Panc1 (cell line): ENCODE measurements around the gene TECPR1. TPM values are rescaled to one million over a fixed set of nuclear protein-coding genes. Genes with fewer than 3 reads are reported as not detected.
"Not testable (repeated sequence)": the region's sequence is repeated elsewhere in the genome, so short reads cannot be mapped to it uniquely, and the experiment has no call there.

Source experiments
- ATAC-seq: fragments of 200-7000 bp; cut with Tn5 transposase; 2 replicates; pipeline ENCODE4 v1.9.1; 2020; ENCODE audit warnings: mild to moderate bottlenecking, moderate library complexity
- BruUV-seq: library from RNA; stranded (reverse); fragments of 400-500 nt; replicated peaks from 2 replicates; lab custom pipeline; 2021; lab: Mats Ljungman, UMichigan
- CTCF ChIA-PET: fragments of 300-600 bp; sonication (Branson Sonifier 250); formaldehyde crosslinking; loops from one replicate; lab custom pipeline; 2022; ENCODE audit warnings: antibody characterized with exemption; lab: Charles Lee
- POLR2A ChIA-PET: fragments of 300-600 bp; sonication (Branson Sonifier 250); formaldehyde crosslinking; loops from one replicate; lab custom pipeline; 2022; ENCODE audit warnings: antibody characterized with exemption; lab: Charles Lee
- DNase-seq: peaks from one replicate; pipeline ENCODE4 v3.0.0-alpha.2; 2010; ENCODE audit warnings: low read depth, low spot score
- H3K27ac ChIP-seq: 2 replicates; pipeline ENCODE4 v1.5.1; 2011; ENCODE audit warnings: mild to moderate bottlenecking, low read length, inconsistent platforms
- H3K27me3 ChIP-seq: fragments of 200-500 bp; sonication (Bioruptor generic); 2 replicates; pipeline ENCODE4 v1.6.0; 2014; ENCODE audit warnings: low read length, inconsistent platforms; ENCODE audit not compliant: control insufficient read depth, insufficient read depth
- H3K36me3 ChIP-seq: fragments of 200-500 bp; sonication (Bioruptor generic); 2 replicates; pipeline ENCODE4 v1.5.1; 2014; ENCODE audit warnings: inconsistent platforms, mild to moderate bottlenecking, low read length, moderate library complexity; ENCODE audit not compliant: control insufficient read depth, insufficient read depth
- H3K4me1 ChIP-seq: 2 replicates; pipeline ENCODE4 v1.5.1; 2011; ENCODE audit warnings: inconsistent platforms, mild to moderate bottlenecking, low read length, moderate library complexity; ENCODE audit not compliant: control insufficient read depth, insufficient read depth
- H3K4me3 ChIP-seq, 2 experiments: 2 replicates each; pipeline ENCODE4 v1.5.1; 2011 to 2012; ENCODE audit warnings: low read depth in 2 of 2, low read length in 2 of 2, mild to moderate bottlenecking in 2 of 2, inconsistent platforms in 1 of 2, moderate library complexity in 1 of 2
- H3K9me3 ChIP-seq: fragments of 200-500 bp; sonication (Bioruptor generic); 2 replicates; pipeline ENCODE4 v1.5.1; 2014; ENCODE audit warnings: low read depth, mild to moderate bottlenecking, inconsistent platforms, low read length, moderate library complexity; ENCODE audit not compliant: control insufficient read depth, insufficient read depth
- POLR2AphosphoS5 ChIP-seq: IDR thresholded peaks from 2 replicates; pipeline ENCODE4 v1.6.1; 2012; ENCODE audit warnings: mild to moderate bottlenecking, low read depth, low read length, moderate library complexity
- SIN3A ChIP-seq: IDR thresholded peaks from 2 replicates; pipeline ENCODE4 v1.6.1; 2012; ENCODE audit warnings: low read depth, mild to moderate bottlenecking, low read length, moderate library complexity, borderline replicate concordance; ENCODE audit not compliant: insufficient read depth
- TCF7L2 ChIP-seq: IDR thresholded peaks from 2 replicates; pipeline ENCODE4 v1.6.1; 2011; ENCODE audit warnings: mild to moderate bottlenecking, low read depth, low read length, inconsistent platforms
- in situ Hi-C: cut with HindIII; loops from 2 replicates; pipeline ENCODE4 v1.10.0; 2016; ENCODE audit warnings: low sequenced_read_pairs, low pct_unique_long_range_greater_than_20kb
- intact Hi-C: fragments of 100-400 bp; cut with micrococcal nuclease; formaldehyde crosslinking; loops from one replicate; pipeline ENCODE4 v1.10.0; 2022; ENCODE audit not compliant: unreplicated experiment
- total RNA-seq: library from RNA; stranded (reverse); gene quantifications from one replicate; pipeline ENCODE4 v1.2.1, GENCODE V29; 2021; ENCODE audit not compliant: unreplicated experiment
- TF ChIP-seq, protein P1 (sequence below): fragments of 450-650 bp; IDR thresholded peaks from 2 replicates; pipeline ENCODE4 v1.5.1; 2017; ENCODE audit warnings: mild to moderate bottlenecking
- TF ChIP-seq, protein P2 (sequence below), 2 experiments: IDR thresholded peaks; 2 replicates each; pipeline ENCODE4 v1.6.1; 2011 to 2012; ENCODE audit warnings: low read depth in 2 of 2, control low read depth in 1 of 2, low read length in 1 of 2, mild to moderate bottlenecking in 1 of 2, moderate library complexity in 1 of 2; ENCODE audit not compliant: insufficient read depth in 1 of 2

TECPR1 gene
- total RNA-seq, 1 experiment from 2014 or later = 21.0 TPM

DNA sequence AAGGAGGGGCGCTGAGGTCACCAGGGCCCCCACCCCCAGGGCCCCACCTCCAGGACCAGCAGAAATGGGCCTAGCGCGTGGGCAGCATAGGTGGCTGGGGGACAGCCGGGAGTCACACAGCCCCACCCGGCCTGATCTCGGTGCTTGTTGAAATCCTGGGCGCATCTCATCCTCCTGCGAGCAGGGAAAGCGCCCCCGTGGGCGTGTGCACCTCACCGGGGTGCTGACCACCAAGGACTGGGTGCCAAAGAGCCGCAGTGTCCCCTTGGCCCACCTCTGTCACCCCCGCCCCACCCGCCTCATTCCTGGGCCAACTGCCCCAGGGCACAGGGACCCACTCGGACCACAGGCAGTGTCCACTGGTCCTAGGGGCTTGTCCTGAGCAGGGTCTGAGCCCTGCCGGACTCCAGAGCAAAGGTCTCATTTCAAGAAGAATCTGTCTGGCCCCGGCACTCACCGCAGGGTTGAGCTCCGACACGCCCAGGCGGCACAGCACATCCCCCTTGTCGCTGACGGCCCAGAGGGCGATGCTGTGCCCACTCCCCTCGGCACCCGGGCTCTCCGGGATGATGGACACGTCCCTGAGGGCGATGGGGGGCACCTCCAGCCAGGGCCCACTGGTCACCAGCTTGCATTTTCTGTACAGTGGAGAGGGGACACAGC is 29.4 kb downstream of the TECPR1 start:
- H3K27ac ChIP-seq = no peak overlapping the region
- DNase-seq (no peak), ATAC-seq (no peak)
- TF ChIP-seq POLR2AphosphoS5 (no peak), SIN3A (no peak), TCF7L2 (no peak)
- TF ChIP-seq, protein P1, sequence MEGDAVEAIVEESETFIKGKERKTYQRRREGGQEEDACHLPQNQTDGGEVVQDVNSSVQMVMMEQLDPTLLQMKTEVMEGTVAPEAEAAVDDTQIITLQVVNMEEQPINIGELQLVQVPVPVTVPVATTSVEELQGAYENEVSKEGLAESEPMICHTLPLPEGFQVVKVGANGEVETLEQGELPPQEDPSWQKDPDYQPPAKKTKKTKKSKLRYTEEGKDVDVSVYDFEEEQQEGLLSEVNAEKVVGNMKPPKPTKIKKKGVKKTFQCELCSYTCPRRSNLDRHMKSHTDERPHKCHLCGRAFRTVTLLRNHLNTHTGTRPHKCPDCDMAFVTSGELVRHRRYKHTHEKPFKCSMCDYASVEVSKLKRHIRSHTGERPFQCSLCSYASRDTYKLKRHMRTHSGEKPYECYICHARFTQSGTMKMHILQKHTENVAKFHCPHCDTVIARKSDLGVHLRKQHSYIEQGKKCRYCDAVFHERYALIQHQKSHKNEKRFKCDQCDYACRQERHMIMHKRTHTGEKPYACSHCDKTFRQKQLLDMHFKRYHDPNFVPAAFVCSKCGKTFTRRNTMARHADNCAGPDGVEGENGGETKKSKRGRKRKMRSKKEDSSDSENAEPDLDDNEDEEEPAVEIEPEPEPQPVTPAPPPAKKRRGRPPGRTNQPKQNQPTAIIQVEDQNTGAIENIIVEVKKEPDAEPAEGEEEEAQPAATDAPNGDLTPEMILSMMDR = no peak
- TF ChIP-seq, protein P2, sequence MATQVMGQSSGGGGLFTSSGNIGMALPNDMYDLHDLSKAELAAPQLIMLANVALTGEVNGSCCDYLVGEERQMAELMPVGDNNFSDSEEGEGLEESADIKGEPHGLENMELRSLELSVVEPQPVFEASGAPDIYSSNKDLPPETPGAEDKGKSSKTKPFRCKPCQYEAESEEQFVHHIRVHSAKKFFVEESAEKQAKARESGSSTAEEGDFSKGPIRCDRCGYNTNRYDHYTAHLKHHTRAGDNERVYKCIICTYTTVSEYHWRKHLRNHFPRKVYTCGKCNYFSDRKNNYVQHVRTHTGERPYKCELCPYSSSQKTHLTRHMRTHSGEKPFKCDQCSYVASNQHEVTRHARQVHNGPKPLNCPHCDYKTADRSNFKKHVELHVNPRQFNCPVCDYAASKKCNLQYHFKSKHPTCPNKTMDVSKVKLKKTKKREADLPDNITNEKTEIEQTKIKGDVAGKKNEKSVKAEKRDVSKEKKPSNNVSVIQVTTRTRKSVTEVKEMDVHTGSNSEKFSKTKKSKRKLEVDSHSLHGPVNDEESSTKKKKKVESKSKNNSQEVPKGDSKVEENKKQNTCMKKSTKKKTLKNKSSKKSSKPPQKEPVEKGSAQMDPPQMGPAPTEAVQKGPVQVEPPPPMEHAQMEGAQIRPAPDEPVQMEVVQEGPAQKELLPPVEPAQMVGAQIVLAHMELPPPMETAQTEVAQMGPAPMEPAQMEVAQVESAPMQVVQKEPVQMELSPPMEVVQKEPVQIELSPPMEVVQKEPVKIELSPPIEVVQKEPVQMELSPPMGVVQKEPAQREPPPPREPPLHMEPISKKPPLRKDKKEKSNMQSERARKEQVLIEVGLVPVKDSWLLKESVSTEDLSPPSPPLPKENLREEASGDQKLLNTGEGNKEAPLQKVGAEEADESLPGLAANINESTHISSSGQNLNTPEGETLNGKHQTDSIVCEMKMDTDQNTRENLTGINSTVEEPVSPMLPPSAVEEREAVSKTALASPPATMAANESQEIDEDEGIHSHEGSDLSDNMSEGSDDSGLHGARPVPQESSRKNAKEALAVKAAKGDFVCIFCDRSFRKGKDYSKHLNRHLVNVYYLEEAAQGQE (IDR thresholded peaks at IDR 0.05; ENCODE audit: insufficient read depth in 1 of 2, low read depth in 2 of 2, low read length in 1 of 2) = no peak
- ChIA-PET POLR2A (no interaction called here), CTCF (no interaction called here)
- in situ Hi-C loops = no loop called here
- H3K4me1 ChIP-seq = no peaks in the 10 kb centered on the region
- no peaks in the 10 kb centered on the region for H3K27me3 ChIP-seq
- intact Hi-C loops = no loop called here
- H3K4me3 ChIP-seq = no peak overlapping the region
- no peaks in the 10 kb centered on the region for H3K9me3 ChIP-seq
- no peaks in the 10 kb centered on the region for H3K36me3 ChIP-seq
- BruUV-seq = no TSS peak

DNA sequence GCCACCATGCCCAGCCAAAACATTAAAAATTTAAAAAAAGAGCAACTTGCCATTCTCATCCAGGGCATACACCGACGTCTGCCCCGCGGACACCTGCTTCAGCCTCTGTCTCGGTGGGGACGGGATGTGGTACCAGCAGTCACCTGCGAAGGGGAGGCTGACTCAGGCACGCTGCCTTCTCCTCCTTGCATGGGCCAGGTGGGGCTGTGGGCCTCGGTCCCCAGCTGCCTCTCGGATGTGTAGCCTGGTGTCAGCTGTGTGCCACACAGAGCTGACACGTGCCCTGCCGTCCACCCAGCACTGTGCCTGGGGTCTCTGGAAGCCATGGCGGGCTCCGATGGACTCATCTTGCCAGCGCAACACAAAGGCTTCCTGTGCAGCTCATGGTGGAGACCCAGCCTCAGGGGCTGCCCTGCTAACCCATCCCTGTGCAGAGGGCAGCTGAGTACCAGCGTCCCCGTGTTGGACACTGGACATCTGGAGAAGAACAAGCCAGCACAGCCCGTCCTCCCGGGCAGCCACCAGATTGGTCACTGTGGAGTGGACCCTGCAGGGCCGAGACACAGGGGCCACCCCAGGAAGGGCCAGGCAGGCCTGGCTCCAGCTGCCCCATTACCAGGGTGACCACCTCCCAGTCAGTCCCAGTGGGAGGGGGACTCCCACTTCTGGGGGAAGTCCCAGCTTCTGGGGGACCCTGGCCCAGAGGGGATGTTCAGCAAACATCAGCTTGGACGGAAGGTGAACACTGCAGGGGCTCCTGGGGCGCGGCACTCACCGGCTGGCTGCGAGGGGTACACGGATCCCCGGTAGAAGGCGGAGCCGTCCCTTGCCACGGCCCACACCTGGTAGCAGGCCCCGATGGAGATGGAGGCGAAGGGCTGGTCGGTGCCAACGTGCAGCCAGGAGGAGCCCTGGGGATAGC is 30.2 kb downstream of the TECPR1 start:
- no peak for ATAC-seq
- CTCF ChIA-PET = interaction anchor here (0.6 kb wide), 1 partner anchor 514 kb away, joined by 3 read pairs; no protein-coding TSS in a partner anchor
- Histone ChIP-seq H3K4me3 (no peak overlapping the region), H3K4me1 (no peaks in the 10 kb centered on the region), H3K27ac (no peak overlapping the region), H3K27me3 (no peaks in the 10 kb centered on the region), H3K36me3 (no peaks in the 10 kb centered on the region), H3K9me3 (no peaks in the 10 kb centered on the region)
- POLR2A ChIA-PET = no interaction called here
- no peak for DNase-seq
- intact Hi-C loops (no loop called here), in situ Hi-C loops (no loop called here)
- TF ChIP-seq SIN3A (no peak), POLR2AphosphoS5 (no peak), TCF7L2 (no peak)
- TF ChIP-seq, protein P2 (IDR thresholded peaks at IDR 0.05; ENCODE audit: insufficient read depth in 1 of 2, low read depth in 2 of 2, low read length in 1 of 2) = no peak
- TF ChIP-seq, protein P1 = no peak
- BruUV-seq = no TSS peak

DNA sequence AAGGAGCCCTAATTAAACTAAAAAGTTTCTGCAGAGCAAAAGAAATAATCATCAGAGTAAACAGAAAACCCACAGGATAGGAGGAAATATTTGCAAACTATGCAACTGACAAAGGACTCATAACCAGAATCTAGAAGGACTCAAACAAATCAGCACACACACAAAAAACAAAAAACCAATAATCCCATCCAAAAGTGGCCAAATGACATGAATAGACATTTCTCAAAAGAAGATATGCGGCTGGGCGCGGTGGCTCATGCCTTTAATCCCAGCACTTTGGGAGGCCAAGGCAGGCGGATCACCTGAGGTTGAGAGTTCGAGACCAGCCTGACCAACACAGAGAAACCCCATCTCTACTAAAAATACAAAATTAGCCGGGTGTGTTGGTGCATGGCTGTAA is 32.6 kb downstream of the TECPR1 start:
- in situ Hi-C loops, BruUV-seq, CTCF ChIA-PET, H3K27me3 ChIP-seq, H3K4me3 ChIP-seq, ATAC-seq, DNase-seq, intact Hi-C loops, H3K36me3 ChIP-seq, H3K4me1 ChIP-seq, H3K9me3 ChIP-seq, POLR2A ChIA-PET, H3K27ac ChIP-seq: not testable (repeated sequence)
